Small intestine (tissue), 7 donors: Measurements from ENCODE around the gene SSTR3. TPM values are rescaled to one million over a fixed set of nuclear protein-coding genes. Genes with fewer than 3 reads are reported as not detected.
A peak's percentile ranks its signal among the peaks of the same experiment; 100 is the strongest.

Source experiments
- DNase-seq, 2 donors: peaks; one replicate each; pipeline versions ENCODE4 v3.0.0 to v3.0.0-alpha.2; 2013
- FAIRE-seq: peaks from 2 replicates; lab custom pipeline; 2012; peaks lifted over from hg19 to GRCh38; lab: Jason Lieb, UNC
- H3K27ac ChIP-seq, 3 donors: one replicate each; pipeline ENCODE4 v1.5.1; 2013; ENCODE audit warnings: low read length in 2 of 3, mild to moderate bottlenecking in 2 of 3, control low read depth in 1 of 3, inconsistent platforms in 1 of 3, low read depth in 1 of 3, moderate library complexity in 1 of 3
- H3K27me3 ChIP-seq, 3 donors: one replicate each; pipeline ENCODE4 v1.6.1; 2013; ENCODE audit warnings: low read length in 3 of 3, inconsistent platforms in 1 of 3; ENCODE audit not compliant: control insufficient read depth in 3 of 3, insufficient read depth in 3 of 3
- H3K36me3 ChIP-seq, 3 donors: one replicate each; pipeline ENCODE4 v1.6.1; 2013; ENCODE audit warnings: low read length in 3 of 3, inconsistent platforms in 1 of 3, low read depth in 1 of 3, mild to moderate bottlenecking in 1 of 3, moderate library complexity in 1 of 3; ENCODE audit not compliant: control insufficient read depth in 3 of 3, insufficient read depth in 2 of 3
- H3K4me1 ChIP-seq, 3 donors: one replicate each; pipeline ENCODE4 v1.6.1; 2013; ENCODE audit warnings: low read length in 2 of 3, inconsistent platforms in 1 of 3, low read depth in 1 of 3, mild to moderate bottlenecking in 1 of 3, moderate library complexity in 1 of 3; ENCODE audit not compliant: control insufficient read depth in 3 of 3, insufficient read depth in 2 of 3
- H3K4me3 ChIP-seq, 3 donors: one replicate each; pipeline ENCODE4 v1.5.1; 2013; ENCODE audit warnings: low read length in 3 of 3, control low read depth in 1 of 3, inconsistent platforms in 1 of 3, low read depth in 1 of 3, mild to moderate bottlenecking in 1 of 3, moderate library complexity in 1 of 3
- H3K9me3 ChIP-seq, 2 donors: one replicate each; pipeline ENCODE4 v1.6.1; 2013; ENCODE audit warnings: low read depth in 1 of 2, low read length in 1 of 2; ENCODE audit not compliant: control insufficient read depth in 2 of 2, insufficient read depth in 1 of 2
- WGBS, 3 donors: extraction: QIAGEN DNeasy Blood & Tissue Kit; methylation state at CpG; one replicate each; pipeline ENCODE4 v1.1.7; 2013; 5-methylcytosine and 5-hydroxymethylcytosine counted together
- polyA plus RNA-seq, 4 donors: library from polyadenylated mRNA; stranded (reverse) in 3 of 4; unstranded in 1 of 4; fragments of 200-250 nt in 3 of 4; fragments of 120-200 nt in 1 of 4; gene quantifications; one replicate each; pipeline versions ENCODE4 v1.2.1 to v1.2.3, GENCODE V29; 2013
- donor health status: healthy with polysubstance abuse.
- donor health status: control.
- donor health status: control.
- donor health status: Bipolar disorder and iron deficiency.
- donor health status: healthy.

SSTR3 gene
- polyA plus RNA-seq, 4 donors, result 0.09 to 0.49 TPM; not detected in 2

GRCh38 chr22:37169406-37169805 lies 42.9 kb downstream of the SSTR3 start:
- Histone ChIP-seq H3K4me1 (peaks cover 0 to 20% (median 5%) of the 10 kb centered on the region in 3 donors), H3K36me3 (no peaks in the 10 kb centered on the region), H3K27me3 (no peaks in the 10 kb centered on the region), H3K4me3 (no peak overlapping the region), H3K27ac (no peak overlapping the region), H3K9me3 (peaks cover 0 to 3% of the 10 kb centered on the region in 2 donors)
- FAIRE-seq, result no peak
- WGBS, 3 donors, result 84 to 95% (median 85%) methylated on average over 8 of the region's 8 CpGs
- DNase-seq, result no peak

- Histone ChIP-seq H3K4me3 (no peak overlapping the region), H3K27me3 (no peaks in the 10 kb centered on the region), H3K4me1 (peaks cover 0 to 20% (median 5%) of the 10 kb centered on the region in 3 donors), H3K27ac (peak overlapping the region in 2 of 3 donors; percentile 15 to 28), H3K36me3 (no peaks in the 10 kb centered on the region), H3K9me3 (peaks cover 0 to 3% of the 10 kb centered on the region in 2 donors)
- DNase-seq, result peak; percentile 53 to 72
- WGBS, 3 donors, result 28 to 49% (median 29%) methylated on average over 8 of the region's 8 CpGs
- no peak for FAIRE-seq
Observed at GRCh38 chr22:37167981-37168647, 44.2 kb downstream of the SSTR3 start.

- 50 to 73% (median 53%) methylated on average over 17 of the region's 17 CpGs for WGBS, 3 donors
- no peaks in the 10 kb centered on the region for H3K27me3 ChIP-seq
- peaks cover 0 to 22% (median 5%) of the 10 kb centered on the region in 3 donors for H3K4me1 ChIP-seq
- H3K4me3 ChIP-seq, result peak overlapping the region in 1 of 3 donors; percentile 15
- no peaks in the 10 kb centered on the region for H3K36me3 ChIP-seq
- H3K27ac ChIP-seq, result peak overlapping the region in 2 of 3 donors; percentile 39 to 53
- no peak for FAIRE-seq
- no peak for DNase-seq
- peaks cover 0 to 3% of the 10 kb centered on the region in 2 donors for H3K9me3 ChIP-seq
Observed at GRCh38 chr22:37167176-37167980, 44.9 kb downstream of the SSTR3 start.

- H3K27ac ChIP-seq, result peak overlapping the region in 2 of 3 donors; percentile 39 to 53
- FAIRE-seq (no peak), DNase-seq (peak; percentile 79 to 89)
- WGBS, 3 donors, result 9 to 15% (median 11%) methylated on average over 13 of the region's 13 CpGs
- peaks cover 0 to 4% of the 10 kb centered on the region in 2 donors for H3K9me3 ChIP-seq
- peak overlapping the region in 1 of 3 donors; percentile 15 for H3K4me3 ChIP-seq
- no peaks in the 10 kb centered on the region for H3K36me3 ChIP-seq
- H3K4me1 ChIP-seq, result peaks cover 0 to 25% (median 5%) of the 10 kb centered on the region in 3 donors
- no peaks in the 10 kb centered on the region for H3K27me3 ChIP-seq
Observed at GRCh38 chr22:37166675-37167066, 45.6 kb downstream of the SSTR3 start.

- H3K9me3 ChIP-seq, result peaks cover 0 to 10% of the 10 kb centered on the region in 2 donors
- H3K4me3 ChIP-seq, result no peak overlapping the region
- DNase-seq, result no peak
- peaks cover 0 to 25% (median 5%) of the 10 kb centered on the region in 3 donors for H3K4me1 ChIP-seq
- no peak for FAIRE-seq
- peak overlapping the region in 1 of 3 donors; percentile 28 for H3K27ac ChIP-seq
- 51 to 65% (median 65%) methylated on average over 25 of the region's 25 CpGs for WGBS, 3 donors
- no peaks in the 10 kb centered on the region for H3K27me3 ChIP-seq
- H3K36me3 ChIP-seq, result no peaks in the 10 kb centered on the region
Observed at GRCh38 chr22:37165940-37166674, 46.2 kb downstream of the SSTR3 start.

- no peak for FAIRE-seq
- no peaks in the 10 kb centered on the region for H3K36me3 ChIP-seq
- H3K4me3 ChIP-seq, result no peak overlapping the region
- no peaks in the 10 kb centered on the region for H3K27me3 ChIP-seq
- H3K27ac ChIP-seq, result peak overlapping the region in 1 of 3 donors; percentile 51
- H3K4me1 ChIP-seq, result peaks cover 0 to 25% (median 5%) of the 10 kb centered on the region in 3 donors
- DNase-seq, result no peak
- H3K9me3 ChIP-seq, result peaks cover 0 to 10% of the 10 kb centered on the region in 2 donors
- 73 to 86% (median 77%) methylated on average over 9 of the region's 9 CpGs for WGBS, 3 donors
Observed at GRCh38 chr22:37165066-37165465, 47.2 kb downstream of the SSTR3 start.

- H3K27ac ChIP-seq, result peak overlapping the region in 1 of 3 donors; percentile 51
- FAIRE-seq (no peak), DNase-seq (no peak)
- no peak overlapping the region for H3K4me3 ChIP-seq
- H3K27me3 ChIP-seq, result no peaks in the 10 kb centered on the region
- no peaks in the 10 kb centered on the region for H3K36me3 ChIP-seq
- 68 to 81% (median 71%) methylated on average over 4 of the region's 5 CpGs for WGBS, 3 donors
- H3K4me1 ChIP-seq, result peaks cover 0 to 25% (median 5%) of the 10 kb centered on the region in 3 donors
- H3K9me3 ChIP-seq, result peaks cover 0 to 10% of the 10 kb centered on the region in 2 donors
Observed at GRCh38 chr22:37164505-37164887, 47.8 kb downstream of the SSTR3 start.
